ENCODE data around the gene OVAAL. TPM values are rescaled to one million over a fixed set of nuclear protein-coding genes. Genes with fewer than 3 reads are reported as not detected.

OVAAL gene
- polyA plus RNA-seq, 3 donors: not detected

- H4K20me1 ChIP-seq (ENCODE audit: insufficient read depth, low read length): no peaks in the 10 kb centered on the region
- H3K4me1 ChIP-seq (ENCODE audit: control insufficient read depth in 1 of 2, insufficient read depth in 2 of 2, low read length in 2 of 2): no peaks in the 10 kb centered on the region
- no peaks in the 10 kb centered on the region for H3K27me3 ChIP-seq (ENCODE audit: control insufficient read depth in 2 of 2, insufficient read depth in 2 of 2, low read length in 2 of 2)
- no peaks in the 10 kb centered on the region for H3K79me2 ChIP-seq (ENCODE audit: insufficient read depth, low read length)
- no peak overlapping the region for H3K4me3 Mint-ChIP-seq
- H2AFZ ChIP-seq (ENCODE audit: insufficient read depth, low read depth, low read length, poor library complexity, severe bottlenecking): no peak overlapping the region
- no peaks in the 10 kb centered on the region for H3K4me1 Mint-ChIP-seq
- H3K4me3 ChIP-seq (replicated peaks in 1 of 3; ENCODE audit: low read depth in 2 of 3, low read length in 3 of 3): no peak overlapping the region
- no peak for TF ChIP-seq CTCF (IDR thresholded peaks at IDR 0.05)
- no peak overlapping the region for H3K4me2 ChIP-seq (replicated peaks; ENCODE audit: extremely low read depth, low read length, poor library complexity, severe bottlenecking)
- H3K27ac Mint-ChIP-seq: no peak overlapping the region
- no peaks in the 10 kb centered on the region for H3K36me3 Mint-ChIP-seq
- H3K27ac ChIP-seq (ENCODE audit: low read depth in 1 of 2, low read length in 2 of 2): no peak overlapping the region
- no peak for DNase-seq
- peaks cover 0 to 5% of the 10 kb centered on the region in 2 donors for H3K9me3 ChIP-seq (replicated peaks in 1 of 2; ENCODE audit: control insufficient read depth in 1 of 2, insufficient read depth in 1 of 2, low read length in 2 of 2)
- H3K36me3 ChIP-seq (replicated peaks in 1 of 2; ENCODE audit: control insufficient read depth in 1 of 2, insufficient read depth in 2 of 2, low read length in 2 of 2): no peaks in the 10 kb centered on the region
- intact Hi-C loops (cut with micrococcal nuclease): no loop called here
- WGBS (ENCODE audit: insufficient coverage): 100% methylated on average over 4 of the region's 5 CpGs
- H3K9me3 Mint-ChIP-seq: peaks cover 2 to 14% (median 7%) of the 10 kb centered on the region in 7 donors
- H3K27me3 Mint-ChIP-seq (ENCODE audit: low read depth in 3 of 3): peaks cover 0 to 7% (median 2%) of the 10 kb centered on the region in 3 donors
- H3K9ac ChIP-seq (ENCODE audit: insufficient read depth, low read length, poor library complexity, severe bottlenecking): no peak overlapping the region
Observed at GRCh38 chr1:180560868-180561600, 2.3 kb downstream of the OVAAL start.

GRCh38 chr1:180562640-180563025 is 3.9 kb downstream of the OVAAL start:
- Mint-ChIP-seq H3K27me3 (ENCODE audit: low read depth in 3 of 3) (peaks cover under 1 to 6% (median 2%) of the 10 kb centered on the region in 3 donors), H3K4me1 (no peaks in the 10 kb centered on the region), H3K27ac (no peak overlapping the region), H3K36me3 (no peaks in the 10 kb centered on the region), H3K4me3 (no peak overlapping the region), H3K9me3 (peaks cover 2 to 12% (median 6%) of the 10 kb centered on the region in 7 donors)
- peaks cover 0 to 5% of the 10 kb centered on the region in 2 donors for H3K9me3 ChIP-seq (replicated peaks in 1 of 2; ENCODE audit: control insufficient read depth in 1 of 2, insufficient read depth in 1 of 2, low read length in 2 of 2)
- no peaks in the 10 kb centered on the region for H3K36me3 ChIP-seq (replicated peaks in 1 of 2; ENCODE audit: control insufficient read depth in 1 of 2, insufficient read depth in 2 of 2, low read length in 2 of 2)
- no peaks in the 10 kb centered on the region for H3K27me3 ChIP-seq (ENCODE audit: control insufficient read depth in 2 of 2, insufficient read depth in 2 of 2, low read length in 2 of 2)
- no peak overlapping the region for H3K27ac ChIP-seq (ENCODE audit: low read depth in 1 of 2, low read length in 2 of 2)
- no peak overlapping the region for H3K4me2 ChIP-seq (replicated peaks; ENCODE audit: extremely low read depth, low read length, poor library complexity, severe bottlenecking)
- no peaks in the 10 kb centered on the region for H3K4me1 ChIP-seq (ENCODE audit: control insufficient read depth in 1 of 2, insufficient read depth in 2 of 2, low read length in 2 of 2)
- H3K79me2 ChIP-seq (ENCODE audit: insufficient read depth, low read length): no peaks in the 10 kb centered on the region
- TF ChIP-seq CTCF (IDR thresholded peaks at IDR 0.05): no peak
- no peak overlapping the region for H3K4me3 ChIP-seq (replicated peaks in 1 of 3; ENCODE audit: low read depth in 2 of 3, low read length in 3 of 3)
- H3K9ac ChIP-seq (ENCODE audit: insufficient read depth, low read length, poor library complexity, severe bottlenecking): no peak overlapping the region
- no peaks in the 10 kb centered on the region for H4K20me1 ChIP-seq (ENCODE audit: insufficient read depth, low read length)
- DNase-seq: no peak
- WGBS (ENCODE audit: insufficient coverage): 91% methylated on average over 1 of the region's 1 CpG
- no peak overlapping the region for H2AFZ ChIP-seq (ENCODE audit: insufficient read depth, low read depth, low read length, poor library complexity, severe bottlenecking)
- intact Hi-C loops (cut with micrococcal nuclease): no loop called here

Measured in CD14-positive monocyte (primary cell).